CD4-positive, alpha-beta T cell treated with Interleukin-10 for 1 hour (primary cell): ENCODE measurements around the gene KRTAP17-1.

Experiments used
- DNase-seq: peaks from one replicate; pipeline ENCODE4 v3.0.0-alpha.2; 2020

Gene KRTAP17-1

GRCh38 chr17:41332239-41332638 lies 16.7 kb upstream of the KRTAP17-1 start:
- DNase-seq = no peak

DNA sequence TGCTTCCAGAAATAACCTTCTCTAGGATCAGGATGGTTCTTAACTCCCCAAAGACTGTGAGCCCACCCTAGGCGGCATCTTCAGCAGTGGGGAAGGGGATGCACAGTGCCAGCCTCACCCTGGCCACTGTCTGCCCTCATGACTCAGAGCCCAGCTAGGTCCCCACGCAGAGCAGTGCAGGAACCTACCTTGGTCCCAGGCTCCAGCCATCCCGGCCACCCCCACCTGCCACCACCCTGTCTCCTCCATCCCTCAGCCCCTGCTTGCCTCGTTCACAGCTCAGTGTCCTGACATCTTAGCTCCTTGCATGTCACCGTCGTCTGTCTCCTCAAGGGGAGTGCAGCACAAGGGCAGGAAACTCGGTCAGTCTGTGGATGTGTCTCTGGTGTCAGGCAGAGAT lies 16.1 kb upstream of the KRTAP17-1 start:
- DNase-seq = no peak

DNA sequence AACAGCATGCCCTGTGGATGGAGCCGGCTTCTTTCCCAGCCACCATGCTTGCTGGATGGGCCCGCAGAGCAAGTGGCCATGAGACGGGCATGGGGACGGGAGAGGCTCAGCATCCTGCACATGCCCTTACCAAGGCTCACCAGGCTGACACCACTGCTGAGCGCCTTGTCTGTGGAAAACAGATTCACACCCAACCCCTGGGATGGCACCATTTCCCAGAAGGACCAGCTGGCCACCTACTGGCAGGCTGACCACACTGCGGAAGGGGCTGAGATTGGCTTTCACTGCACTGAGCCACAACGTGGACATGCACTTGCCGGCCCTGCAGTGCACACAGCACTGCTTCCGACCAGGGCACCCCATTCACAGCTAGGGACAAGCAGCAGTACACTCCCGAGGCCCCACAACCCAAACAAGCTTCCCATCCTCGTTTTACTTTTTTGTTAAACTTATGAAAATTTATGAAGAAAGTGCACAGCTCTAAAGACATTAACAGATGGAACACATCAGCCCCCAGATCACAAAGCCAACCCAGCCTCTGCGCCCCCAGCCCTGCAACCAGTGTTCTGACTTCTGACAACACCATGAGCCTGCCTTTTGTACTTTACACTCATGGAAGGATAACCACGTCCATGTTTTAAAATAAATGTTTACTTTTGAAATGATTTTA lies 13.9 kb upstream of the KRTAP17-1 start:
- no peak for DNase-seq

GRCh38 chr17:41328207-41328606 lies 12.7 kb upstream of the KRTAP17-1 start:
- DNase-seq = no peak

DNA sequence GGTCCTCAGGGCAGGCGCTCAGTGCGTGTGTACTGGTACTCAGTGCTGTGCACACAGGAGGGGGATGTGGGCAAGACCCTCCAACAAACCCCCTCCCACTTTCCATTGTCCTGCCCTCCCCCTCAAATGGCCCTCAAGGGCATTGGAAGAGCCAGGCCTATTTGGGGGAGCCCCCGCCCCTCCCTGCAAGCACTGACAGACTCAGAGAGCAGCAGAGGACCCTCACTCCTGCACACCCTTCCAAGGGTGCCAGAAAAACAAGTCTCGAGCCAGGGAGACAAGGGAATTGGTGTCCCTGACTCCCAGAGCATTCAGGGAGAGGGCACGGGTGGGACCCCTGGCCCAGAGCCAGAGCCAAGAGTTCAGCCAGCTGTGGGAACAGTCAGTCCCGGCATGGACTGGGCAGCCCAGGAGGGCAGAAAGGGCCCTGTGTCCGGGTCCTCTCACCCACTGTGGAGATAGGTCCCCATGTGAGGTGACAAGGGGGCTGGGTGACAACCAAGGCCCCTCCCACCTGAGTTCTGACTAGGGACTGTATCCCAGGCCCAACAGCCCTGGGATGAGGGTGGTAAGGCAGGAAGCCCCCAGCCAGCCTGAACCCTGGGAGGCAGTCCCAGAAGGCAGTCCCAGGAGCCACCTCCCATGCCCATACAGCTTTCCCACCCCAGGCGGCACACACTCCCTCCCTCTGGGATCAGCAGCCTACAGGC lies 12.1 kb upstream of the KRTAP17-1 start:
- DNase-seq = no peak

DNA sequence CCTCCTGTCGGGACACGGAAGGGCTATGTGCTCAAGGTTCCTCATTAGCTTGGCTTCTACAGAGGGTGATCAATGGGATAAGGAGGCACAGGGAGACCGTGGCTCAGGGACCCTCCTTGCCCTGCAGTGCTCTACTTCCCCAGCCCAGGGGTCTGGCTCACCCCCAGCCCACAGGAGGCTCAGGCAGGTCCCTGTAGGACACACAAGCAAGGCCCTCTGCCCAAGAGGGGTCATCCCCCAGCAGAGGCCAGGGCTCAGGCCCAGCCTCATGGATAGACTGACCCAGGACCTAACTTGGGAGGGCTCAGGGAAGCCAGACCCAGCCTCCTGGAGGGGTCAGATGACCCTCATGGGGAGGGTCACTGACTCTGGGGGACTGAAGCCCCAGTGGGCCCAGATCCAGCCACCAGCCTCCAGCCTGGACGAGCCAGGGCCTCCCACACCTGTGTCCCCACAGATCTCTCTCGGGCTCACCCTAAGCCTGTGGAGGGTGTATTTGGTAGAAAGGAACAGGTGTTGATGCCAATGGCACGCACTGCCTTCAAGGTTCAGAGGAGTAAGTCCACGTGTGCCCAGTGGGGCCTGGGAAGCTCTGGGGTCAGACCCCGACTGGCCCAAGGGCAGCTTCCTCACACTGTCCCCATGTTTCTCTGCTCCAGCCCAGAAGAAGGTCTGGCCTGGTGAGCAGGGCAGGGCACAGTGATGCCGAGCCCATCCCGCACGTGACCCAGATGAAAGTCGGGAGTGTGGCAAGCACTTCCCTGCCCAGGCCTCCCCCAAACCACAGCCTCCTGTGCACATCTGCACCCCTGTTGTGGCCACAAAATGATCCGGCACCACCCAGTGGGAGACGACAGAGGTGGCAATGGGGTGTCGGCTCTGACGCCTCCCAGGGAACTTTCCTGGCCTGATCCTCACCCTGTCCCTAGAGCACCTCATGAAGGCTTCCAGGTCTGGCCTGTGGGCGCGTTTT lies 10.9 kb upstream of the KRTAP17-1 start:
- DNase-seq = peak; percentile 50

- DNase-seq = no peak
Measured at GRCh38 chr17:41325611-41326010, 10.1 kb upstream of the KRTAP17-1 start.

DNA sequence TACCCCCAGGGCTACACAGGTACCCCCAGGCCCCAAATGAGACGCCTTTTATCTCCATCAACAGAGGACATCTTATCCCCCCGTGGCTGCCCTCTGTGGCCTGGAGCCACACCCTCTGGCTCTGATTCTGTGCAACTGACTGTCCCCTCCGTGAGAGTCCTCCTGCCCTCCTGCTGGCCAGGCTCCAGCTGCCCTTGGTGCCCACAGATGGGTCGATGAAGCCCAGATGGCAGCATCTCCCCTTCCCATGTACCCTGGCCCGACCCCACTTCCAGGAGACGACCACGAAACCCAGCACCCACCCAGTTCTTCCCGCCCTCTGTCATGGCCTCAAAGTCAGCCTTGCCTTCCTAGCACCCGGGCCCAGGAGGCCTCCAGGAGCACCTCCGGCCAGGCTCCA lies 9.6 kb upstream of the KRTAP17-1 start:
- no peak for DNase-seq

- no peak for DNase-seq
Measured at GRCh38 chr17:41324180-41325075, 8.9 kb upstream of the KRTAP17-1 start.

DNA sequence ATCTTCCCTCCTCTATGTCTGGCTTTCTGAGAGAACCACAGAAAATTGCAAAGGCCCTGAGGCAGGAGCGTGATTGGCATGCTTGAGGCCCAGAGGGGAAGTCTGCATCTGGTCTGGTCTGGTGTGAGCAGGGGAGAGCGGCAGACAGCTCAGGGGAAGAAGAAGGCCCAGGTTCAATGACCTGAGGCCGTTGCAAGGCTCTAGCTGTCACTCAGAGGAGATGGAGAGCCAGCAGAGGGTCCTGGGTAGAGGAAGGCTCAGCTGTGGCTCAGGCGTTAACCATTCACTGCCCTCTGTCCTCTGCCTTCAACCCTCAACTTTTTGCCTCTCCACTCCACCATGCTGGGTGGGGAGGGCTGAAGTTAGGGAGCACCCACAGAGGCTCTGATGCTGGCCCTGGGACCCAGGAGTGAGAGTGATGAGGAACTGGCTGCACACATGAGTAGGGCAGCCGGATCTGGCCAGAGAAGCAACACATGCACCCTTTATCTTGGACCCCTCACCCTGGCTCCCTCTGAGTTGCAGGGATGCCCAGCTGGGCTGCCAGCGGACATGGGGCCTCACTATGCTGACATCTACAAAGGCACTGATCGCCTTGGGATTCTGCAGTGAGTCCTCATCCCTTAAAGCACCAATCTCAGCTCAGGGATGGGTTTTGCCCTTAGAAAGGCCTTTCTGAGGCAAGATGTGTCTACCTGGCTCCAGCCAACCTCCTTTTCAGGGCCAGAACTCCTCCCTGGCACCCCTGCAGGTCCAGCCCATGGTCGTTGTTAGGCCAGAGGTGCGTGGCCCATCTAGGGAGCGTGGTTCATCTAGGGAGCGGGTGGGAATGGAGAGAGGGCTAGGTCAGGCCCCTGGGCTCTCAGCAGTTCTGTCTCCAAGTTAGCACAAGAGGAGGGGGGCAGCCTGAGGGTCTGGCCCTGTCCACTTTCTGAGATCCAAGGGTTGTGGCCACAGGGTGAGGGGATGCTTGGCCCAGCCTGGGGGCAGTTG lies 7.7 kb upstream of the KRTAP17-1 start:
- DNase-seq = no peak

- peak; percentile 65 for DNase-seq
Measured at GRCh38 chr17:41322094-41322902, 6.8 kb upstream of the KRTAP17-1 start.

GRCh38 chr17:41318231-41318630 lies 2.7 kb upstream of the KRTAP17-1 start:
- DNase-seq = no peak

DNA sequence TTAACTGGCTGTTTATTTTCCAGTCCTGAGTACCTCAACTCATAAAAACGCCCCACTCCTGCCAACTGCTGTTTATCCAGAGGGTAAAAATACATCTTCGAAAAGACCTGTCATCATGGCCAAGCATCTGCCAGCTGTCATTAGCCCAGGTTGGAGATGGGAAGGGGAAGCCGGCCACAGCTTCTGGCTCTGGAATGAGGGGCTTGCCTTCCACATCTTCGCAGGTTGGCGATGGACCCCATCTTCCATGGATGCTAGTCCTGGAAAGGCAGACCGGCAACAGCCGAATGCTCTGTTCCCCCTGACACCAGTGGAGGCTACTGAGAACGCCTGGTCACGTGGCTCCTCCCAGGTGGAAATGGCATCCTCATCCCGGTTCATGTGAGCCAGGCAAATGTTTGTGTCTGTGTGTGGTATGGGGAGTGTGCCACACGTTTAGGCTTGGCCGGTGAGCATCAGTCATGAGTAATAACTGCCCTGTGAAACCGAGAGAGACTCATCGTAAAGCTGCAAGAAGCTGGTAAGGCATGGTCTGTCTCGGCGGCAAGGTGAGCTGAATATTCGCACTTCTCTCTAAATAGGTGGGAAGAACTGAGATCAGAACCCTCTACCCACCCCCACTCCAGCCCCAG lies 420 bp upstream of the KRTAP17-1 start:
- DNase-seq = no peak

DNA sequence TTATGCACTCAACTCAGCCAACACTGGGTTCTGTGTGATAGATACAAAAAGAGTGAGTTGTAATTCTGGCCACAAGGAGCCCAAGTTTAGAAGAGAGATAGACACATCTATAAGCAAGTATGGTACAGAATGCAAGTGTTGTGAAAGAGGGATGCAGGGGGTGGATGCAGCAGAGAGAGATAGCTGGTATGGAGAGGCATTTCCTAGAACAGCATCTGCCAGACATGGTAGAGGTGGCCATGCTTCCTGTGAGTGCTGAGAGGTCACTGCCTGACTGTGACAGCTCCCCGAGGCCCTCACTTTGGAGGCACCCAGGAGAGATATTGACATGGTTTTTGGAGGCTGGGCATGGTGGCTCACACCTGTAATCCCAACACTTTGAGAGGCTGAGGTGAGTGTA lies 4.4 kb downstream of the KRTAP17-1 start:
- no peak for DNase-seq

DNA sequence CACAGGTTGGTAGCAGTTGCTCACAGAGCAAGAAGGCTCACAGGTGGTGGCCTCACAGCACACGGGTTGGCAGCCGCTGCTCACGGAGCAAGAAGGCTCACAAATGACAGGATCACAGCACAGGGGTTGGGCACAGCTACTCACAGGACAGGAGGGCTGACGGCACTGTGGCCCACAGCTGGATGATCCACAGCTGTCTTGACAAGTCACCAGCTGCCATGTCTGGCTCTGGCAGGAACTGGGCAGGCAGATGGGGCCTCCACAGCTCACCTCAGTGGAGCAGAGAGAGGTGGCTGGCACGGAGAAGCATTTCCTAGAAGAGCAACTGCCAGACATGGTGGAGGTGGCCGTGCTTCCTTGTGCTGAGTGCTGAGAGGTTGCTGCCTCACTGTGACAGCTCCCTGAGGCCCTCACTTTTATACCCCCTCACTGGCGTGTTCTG lies 6.6 kb downstream of the KRTAP17-1 start, which contains the start of gene KRTAP16-1:
KRTAP16-1 (minus strand) TSS at position 392 of the 442 bp plus-strand sequence; CDS start at position 336, 56 bp downstream.
- DNase-seq = peak; percentile 54

GRCh38 chr17:41308251-41308917 lies 7.1 kb downstream of the KRTAP17-1 start:
- DNase-seq = peak; percentile 88

DNA sequence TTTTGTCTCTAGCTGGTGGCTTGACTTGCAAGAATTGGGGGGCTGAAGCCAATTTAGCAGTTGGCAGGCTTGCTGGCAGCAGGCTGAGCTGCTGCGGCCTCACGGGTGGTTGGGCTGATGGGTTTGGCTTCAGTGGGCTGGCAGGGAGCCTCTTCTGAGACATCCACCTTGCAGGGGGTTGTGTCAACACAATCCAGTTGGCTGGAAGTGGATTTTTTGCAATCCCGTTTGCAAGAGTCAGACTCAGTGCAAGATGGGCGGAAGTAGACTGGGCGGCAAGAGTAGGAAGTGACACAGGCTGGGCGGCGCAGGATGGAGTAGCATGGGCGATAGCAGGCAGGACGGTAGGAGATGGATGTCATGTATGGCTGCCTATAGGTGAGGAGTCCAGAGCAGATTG lies 7.9 kb downstream of the KRTAP17-1 start:
- DNase-seq = no peak

DNA sequence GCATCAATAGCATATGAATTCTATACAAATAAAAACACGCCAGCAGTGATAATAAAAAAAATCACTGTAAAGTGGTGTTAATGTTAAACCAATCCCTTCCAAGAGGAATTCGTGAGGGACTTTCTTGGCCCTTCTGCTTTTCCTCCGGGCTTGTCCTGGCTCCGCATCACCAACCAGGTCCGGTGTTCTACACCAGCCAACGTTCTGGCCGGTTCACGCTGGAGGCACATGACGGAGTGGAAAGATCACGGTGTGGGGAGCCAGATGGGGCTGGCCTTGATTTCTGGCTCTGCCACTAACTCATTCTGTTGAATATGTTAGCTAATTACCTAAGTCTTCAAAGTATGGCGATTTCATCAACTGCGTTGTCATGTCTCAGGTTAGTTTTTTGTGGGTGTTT lies 11.4 kb downstream of the KRTAP17-1 start:
- DNase-seq = no peak

DNA sequence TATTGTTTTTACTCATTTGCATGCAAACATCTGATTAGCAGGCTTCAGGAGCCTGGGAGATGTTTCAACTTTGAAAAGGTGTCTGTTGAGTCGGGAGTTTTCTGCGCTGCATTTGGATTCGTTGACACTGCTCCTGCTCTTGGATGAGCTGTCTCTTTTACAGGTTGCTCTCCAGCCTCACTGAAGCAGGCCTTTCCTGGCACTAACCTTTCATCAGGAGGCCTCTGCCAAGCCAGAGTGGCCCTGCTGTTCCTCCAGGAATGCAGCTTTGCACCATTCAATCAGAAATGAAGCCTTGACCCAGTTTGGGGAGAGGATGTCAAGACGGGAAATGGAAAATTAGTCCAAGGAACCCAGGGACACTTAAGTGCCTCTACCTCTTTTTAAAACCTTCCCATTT lies 12.5 kb downstream of the KRTAP17-1 start:
- DNase-seq = no peak
